HuH-7.5 (cell line): ENCODE measurements around the gene ACAD10.
"Not testable (repeated sequence)": the region's sequence is repeated elsewhere in the genome, so short reads cannot be mapped to it uniquely, and the experiment has no call there.

ENCODE experiments used
- DNase-seq: peaks from one replicate; pipeline ENCODE4 v3.0.0; 2011; ENCODE audit warnings: low spot score

The ACAD10 gene

DNA sequence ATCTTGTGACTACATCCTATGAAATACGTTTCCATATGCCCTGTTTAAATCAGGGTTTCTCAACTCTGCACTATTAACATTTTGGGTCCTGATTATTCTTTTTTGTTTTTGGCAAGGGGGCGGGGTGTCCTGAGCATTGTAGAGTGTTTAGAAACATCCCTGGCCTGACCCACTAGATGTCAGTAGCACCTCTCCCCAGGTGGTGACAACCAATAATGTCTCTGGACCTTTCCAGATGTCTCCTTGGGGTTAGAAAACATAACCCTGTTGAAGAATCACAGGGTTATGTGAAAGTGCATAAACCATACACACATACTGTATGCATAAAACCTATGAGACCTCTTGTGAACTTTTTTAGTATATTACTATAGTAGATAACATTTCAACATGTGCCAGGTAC is 1.4 kb downstream of the ACAD10 start:
- DNase-seq = peak; percentile 27

DNA sequence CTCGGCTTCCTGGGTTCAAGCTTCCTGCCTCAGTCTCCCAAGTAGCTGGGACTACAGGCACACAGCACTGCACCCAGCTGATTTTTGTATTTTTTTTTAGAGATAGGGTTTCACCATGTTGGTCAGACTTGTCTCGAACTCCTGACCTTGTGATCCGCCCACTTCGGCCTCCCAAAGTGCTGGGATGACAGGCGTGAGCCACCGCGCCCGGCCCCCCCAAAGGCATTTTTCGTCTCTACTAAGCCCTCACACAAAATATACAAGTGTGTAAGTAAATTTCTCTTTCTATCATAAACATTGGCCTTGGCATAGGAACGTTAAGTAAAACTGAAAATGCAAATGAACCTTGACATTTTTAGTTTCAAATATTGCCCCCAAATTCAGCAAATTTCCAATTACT is 2.1 kb downstream of the ACAD10 start:
- no peak for DNase-seq

DNA sequence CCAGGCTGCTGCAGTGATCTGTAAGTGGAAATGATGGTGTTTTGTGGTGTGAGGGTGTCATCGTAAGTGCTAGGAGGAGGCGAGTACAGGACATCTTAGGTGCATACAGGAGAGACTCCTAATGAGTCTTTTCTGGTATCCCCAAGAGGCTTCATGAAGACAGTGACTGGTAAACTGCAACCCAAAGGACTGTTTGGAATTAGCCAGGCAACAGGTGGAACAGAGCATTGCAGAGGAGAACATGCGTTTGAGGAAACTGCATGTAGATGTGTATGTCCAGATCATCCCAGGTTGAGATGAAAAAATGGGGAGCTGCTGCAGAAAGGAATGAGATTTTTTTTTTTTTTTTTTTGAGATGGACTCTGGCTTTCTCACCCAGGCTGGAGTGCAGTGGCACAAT is 5.4 kb downstream of the ACAD10 start:
- DNase-seq = no peak

DNA sequence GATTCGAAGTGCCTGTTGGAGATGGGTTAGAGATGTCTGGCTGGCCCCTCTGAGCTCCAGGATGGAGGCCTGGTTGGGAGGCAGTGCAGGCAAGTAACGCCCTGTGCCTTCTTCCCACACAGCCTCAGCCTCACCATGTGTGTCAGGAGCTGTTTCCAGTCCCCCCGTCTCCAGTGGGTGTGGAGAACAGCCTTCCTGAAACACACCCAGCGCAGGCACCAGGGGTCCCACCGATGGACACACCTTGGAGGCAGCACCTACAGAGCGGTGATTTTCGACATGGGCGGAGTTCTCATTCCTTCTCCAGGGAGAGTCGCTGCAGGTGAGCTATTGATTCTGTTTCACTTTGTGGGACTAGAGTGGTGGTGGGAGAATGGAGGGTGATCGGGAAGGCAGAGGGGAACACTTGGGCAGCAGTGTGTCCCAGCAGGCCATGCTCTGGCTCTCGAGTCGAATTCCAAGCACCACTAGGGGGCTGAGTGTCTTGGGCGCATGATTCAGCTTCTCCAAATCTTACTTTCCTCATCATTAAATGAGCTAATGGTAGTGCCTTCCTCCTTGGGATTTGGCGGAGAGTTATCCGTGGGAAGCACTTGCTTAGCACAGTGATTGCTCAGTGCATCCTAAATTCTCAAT is 6.8 kb downstream of the ACAD10 start:
- no peak for DNase-seq

- no peak for DNase-seq
These were observed 8.0 kb downstream of the ACAD10 start for GRCh38 chr12:111693818-111694217.

DNA sequence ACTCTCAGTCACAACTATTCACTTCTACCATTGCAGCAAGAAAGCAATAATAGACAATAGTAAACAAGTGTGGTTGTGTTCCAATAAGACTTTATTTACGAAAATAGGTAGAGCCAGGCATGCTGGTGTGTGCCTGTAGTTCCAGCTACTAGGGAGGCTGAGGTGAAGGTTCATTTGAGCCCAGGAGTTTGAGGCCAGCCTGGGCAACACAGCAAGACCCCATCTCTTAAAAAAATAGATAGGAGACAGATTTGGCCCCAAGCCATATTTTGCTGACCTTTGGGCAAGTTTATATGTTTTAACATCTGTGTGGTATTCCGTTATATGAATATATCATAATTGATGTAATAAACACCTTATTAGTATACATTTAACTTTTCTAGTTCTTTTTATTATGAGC is 14.1 kb downstream of the ACAD10 start:
- no peak for DNase-seq

GRCh38 chr12:111705672-111706071 is 19.8 kb downstream of the ACAD10 start:
- no peak for DNase-seq

- DNase-seq = no peak
These were observed 20.3 kb downstream of the ACAD10 start for GRCh38 chr12:111706145-111706544.

- no peak for DNase-seq
These were observed 29.4 kb downstream of the ACAD10 start for GRCh38 chr12:111715279-111715678.

DNA sequence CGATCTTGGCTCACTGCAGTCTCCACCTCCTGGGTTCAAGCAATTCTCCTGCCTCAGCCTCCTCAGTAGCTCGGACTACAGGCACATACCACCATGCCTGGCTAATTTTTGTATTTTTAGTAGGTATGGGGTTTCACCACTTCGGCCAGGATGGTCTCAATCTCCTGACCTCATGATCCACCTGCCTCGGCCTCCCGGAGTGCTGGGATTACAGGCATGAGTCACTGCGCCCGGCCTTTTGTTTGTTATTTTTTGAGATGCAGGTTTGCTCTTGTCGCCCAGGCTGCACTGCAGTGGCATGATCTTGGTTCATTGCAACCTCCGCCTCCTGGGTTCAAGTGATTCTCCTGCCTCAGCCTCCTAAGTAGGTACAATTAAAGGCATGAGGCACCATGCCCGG is 33.5 kb downstream of the ACAD10 start:
- not testable (repeated sequence) for DNase-seq

- no peak for DNase-seq
These were observed 34.6 kb downstream of the ACAD10 start for GRCh38 chr12:111720457-111720856.

DNA sequence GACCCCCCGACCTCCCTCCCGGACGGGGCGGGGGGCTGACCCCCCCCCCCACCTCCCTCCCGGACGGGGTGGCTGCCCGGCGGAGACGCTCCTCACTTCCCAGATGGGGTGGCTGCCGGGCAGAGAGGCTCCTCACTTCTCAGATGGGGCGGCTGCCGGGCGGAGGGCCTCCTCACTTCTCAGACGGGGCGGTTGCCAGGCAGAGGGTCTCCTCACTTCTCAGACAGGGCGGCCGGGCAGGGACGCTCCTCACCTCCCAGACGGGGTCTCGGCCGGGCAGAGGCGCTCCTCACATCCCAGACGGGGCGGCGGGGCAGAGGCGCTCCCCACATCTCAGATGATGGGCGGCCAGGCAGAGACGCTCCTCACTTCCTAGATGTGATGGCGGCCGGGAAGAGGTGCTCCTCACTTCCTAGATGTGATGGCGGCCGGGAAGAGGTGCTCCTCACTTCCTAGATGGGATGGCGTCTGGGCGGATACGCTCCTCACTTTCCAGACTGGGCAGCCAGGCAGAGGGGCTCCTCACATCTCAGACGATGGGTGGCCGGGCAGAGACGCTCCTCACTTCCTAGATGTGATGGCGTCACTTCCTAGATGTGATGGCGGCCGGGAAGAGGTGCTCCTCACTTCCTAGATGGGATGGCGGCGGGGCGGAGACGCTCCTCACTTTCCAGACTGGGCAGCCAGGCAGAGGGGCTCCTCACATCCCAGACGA is 38.0 kb downstream of the ACAD10 start:
- not testable (repeated sequence) for DNase-seq

DNA sequence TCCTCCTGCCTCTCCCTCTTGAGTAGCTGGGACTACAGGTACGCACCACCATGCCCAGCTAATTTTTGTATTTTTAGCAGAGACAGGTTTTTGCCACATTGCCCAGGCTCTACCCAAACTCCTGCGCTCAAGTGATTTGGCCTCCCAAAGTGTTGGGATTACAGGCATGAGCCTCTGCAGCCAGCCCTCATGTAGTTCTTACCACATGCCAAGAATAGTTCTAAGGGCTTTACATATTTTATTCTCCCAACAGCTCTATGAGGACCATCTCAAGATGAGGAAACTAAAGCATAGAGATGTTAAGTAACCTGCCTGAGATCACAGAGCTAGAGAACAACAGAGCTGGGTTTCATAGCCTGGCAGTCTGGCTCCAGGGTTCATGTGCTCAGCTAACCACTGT is 42.9 kb downstream of the ACAD10 start:
- no peak for DNase-seq

DNA sequence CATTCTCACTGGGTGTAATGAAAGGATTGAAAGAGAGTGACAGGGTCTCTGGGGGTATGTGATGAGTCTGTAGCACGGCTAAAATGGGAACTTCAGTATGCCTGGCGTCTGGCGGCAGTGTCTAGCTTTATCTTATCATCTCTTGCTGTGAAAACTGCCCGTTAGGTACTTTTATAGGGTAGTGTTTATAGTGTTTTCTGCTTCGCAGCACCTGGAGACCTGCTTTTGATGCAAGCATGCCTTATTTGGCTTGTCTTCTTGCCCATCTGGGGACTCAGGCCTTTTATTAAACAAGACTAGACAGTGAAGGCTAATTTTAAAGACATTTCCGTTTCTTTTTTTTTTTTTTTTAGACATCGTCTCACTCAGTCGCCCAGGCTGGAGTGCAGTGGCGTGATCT is 44.6 kb downstream of the ACAD10 start:
- DNase-seq = no peak

DNA sequence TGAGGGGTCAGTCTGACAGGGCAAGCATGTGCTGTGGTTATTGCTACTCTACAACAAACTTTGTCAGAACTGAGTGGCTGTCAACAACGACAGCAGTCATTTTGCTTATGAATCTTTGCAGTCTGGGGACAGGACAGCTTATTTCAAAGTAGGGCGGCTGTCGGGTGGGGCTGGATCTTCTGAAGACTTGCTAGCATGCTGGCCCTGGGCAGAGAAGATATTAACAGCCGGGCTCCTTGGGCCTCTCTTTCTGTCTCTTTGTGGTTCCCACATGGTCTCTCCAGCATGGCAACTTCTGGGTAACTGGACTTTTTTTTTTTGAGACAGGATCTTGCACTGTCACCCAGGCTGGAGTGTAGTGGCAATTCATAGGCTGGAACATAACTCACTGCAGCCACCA is 46.9 kb downstream of the ACAD10 start:
- DNase-seq = no peak

GRCh38 chr12:111733340-111733915 is 47.6 kb downstream of the ACAD10 start:
- DNase-seq = no peak

DNA sequence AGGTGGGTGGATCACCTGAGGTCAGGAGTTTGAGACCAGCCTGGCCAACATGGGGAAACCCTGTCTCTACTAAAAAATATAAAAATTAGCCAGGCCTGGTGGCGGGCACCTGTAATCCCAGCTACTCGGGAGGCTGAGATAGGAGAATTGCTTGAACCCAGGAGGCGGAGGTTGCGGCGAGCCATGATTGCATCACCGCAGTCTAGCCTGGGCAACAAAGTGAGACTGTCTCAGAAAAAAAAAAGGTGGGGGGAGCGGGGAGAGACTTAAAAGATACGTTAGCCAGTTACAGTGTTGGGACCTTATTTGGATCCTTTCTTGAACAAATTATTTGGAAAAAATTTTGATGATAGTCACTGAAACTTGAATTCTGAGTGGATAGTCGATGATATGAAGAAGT is 53.7 kb downstream of the ACAD10 start:
- not testable (repeated sequence) for DNase-seq

GRCh38 chr12:111741235-111741812 is 55.5 kb downstream of the ACAD10 start:
- DNase-seq = no peak

DNA sequence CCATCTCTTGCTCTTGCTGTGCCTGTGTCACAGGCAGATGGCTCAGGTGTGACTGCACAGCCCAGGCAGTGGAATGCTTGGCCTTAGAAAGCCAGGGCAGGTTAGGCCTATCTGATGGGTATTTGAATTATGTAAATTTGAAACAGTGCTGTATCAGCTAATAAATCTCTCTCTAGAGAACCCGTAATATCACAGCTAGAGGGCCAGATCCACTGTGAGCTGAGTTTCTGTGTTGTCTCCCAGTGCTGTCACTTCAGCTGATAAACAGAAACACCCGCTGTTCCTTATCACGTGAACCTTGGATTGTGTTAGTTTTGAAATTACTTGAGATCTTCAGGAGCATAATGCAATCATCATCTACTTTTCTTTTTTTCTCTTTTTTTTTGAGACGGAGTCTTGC is 59.4 kb downstream of the ACAD10 start:
- no peak for DNase-seq

- DNase-seq = no peak
These were observed 61.5 kb downstream of the ACAD10 start for GRCh38 chr12:111747333-111747732.

GRCh38 chr12:111748151-111748672 is 62.4 kb downstream of the ACAD10 start:
- no peak for DNase-seq

- DNase-seq = no peak
These were observed 63.0 kb downstream of the ACAD10 start for GRCh38 chr12:111748867-111749266.

DNA sequence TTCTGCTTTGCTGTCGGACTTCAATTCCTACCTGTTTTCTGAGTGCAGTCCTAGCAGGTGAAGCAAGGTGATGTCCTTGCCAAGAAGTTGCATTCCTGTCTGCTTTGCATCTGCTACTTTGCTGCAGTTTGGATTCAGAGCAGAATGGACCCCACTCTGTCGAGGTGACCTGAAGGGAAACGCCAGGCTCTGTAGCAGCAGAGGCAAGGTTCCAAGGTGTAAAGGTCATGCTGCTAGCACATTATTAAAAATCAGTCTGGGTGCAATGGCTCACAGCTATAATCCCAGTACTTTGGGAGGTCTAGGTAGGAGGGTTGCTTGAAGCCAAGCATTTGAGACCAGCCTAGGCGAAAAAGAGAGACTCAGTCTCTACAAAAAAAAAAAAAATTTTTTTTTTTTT is 63.5 kb downstream of the ACAD10 start:
- no peak for DNase-seq
